GM21515 (cell line): ENCODE data around the gene JPH4.
A peak's percentile ranks its signal among the peaks of the same experiment; 100 is the strongest.

Experiments
- ATAC-seq: cut with Tn5 transposase; IDR thresholded peaks from one replicate; pipeline ENCODE4 v1.9.1; 2021; ENCODE audit not compliant: unreplicated experiment

The JPH4 gene

GRCh38 chr14:23564876-23565275 lies 13.7 kb downstream of the JPH4 start:
- no peak for ATAC-seq

- no peak for ATAC-seq
Observed at GRCh38 chr14:23564181-23564812, 14.3 kb downstream of the JPH4 start.

- no peak for ATAC-seq
Observed at GRCh38 chr14:23563473-23564180, 15.0 kb downstream of the JPH4 start.

GRCh38 chr14:23562822-23563472 lies 15.6 kb downstream of the JPH4 start:
- no peak for ATAC-seq

- no peak for ATAC-seq
Observed at GRCh38 chr14:23561873-23562821, 16.4 kb downstream of the JPH4 start.

GRCh38 chr14:23561259-23561658 lies 17.3 kb downstream of the JPH4 start:
- ATAC-seq = no peak

GRCh38 chr14:23559926-23560520 lies 18.6 kb downstream of the JPH4 start:
- no peak for ATAC-seq

- no peak for ATAC-seq
Observed at GRCh38 chr14:23559010-23559925, 19.3 kb downstream of the JPH4 start.

GRCh38 chr14:23558346-23559009 lies 20.1 kb downstream of the JPH4 start:
- ATAC-seq = no peak

GRCh38 chr14:23557946-23558345 lies 20.6 kb downstream of the JPH4 start:
- no peak for ATAC-seq

- ATAC-seq = no peak
Observed at GRCh38 chr14:23557521-23557920, 21.1 kb downstream of the JPH4 start.

GRCh38 chr14:23556700-23557440 lies 21.7 kb downstream of the JPH4 start:
- ATAC-seq = no peak

GRCh38 chr14:23555882-23556699 lies 22.5 kb downstream of the JPH4 start, which contains the start of gene THTPA:
Gene THTPA (plus strand): TSS chr14:23556271. CDS start chr14:23556758, 487 bp downstream.
- peak; percentile 79 for ATAC-seq

GRCh38 chr14:23555533-23555881 lies 23.1 kb downstream of the JPH4 start:
- no peak for ATAC-seq

GRCh38 chr14:23551266-23552028 lies 27.1 kb downstream of the JPH4 start, which contains the start of gene ZFHX2:
Gene ZFHX2 (minus strand): TSS chr14:23551765. CDS start chr14:23535325, 16,440 bp downstream.
- peak; percentile 58 for ATAC-seq

GRCh38 chr14:23550812-23551265 lies 27.8 kb downstream of the JPH4 start:
- no peak for ATAC-seq
